HG02852 (cell line): Measurements from ENCODE around the gene TESK2.

Source experiments
- ATAC-seq: cut with Tn5 transposase; IDR thresholded peaks from one replicate; pipeline ENCODE4 v1.9.1; 2021; ENCODE audit warnings: mild to moderate bottlenecking, moderate library complexity; ENCODE audit not compliant: unreplicated experiment

The TESK2 gene

GRCh38 chr1:45314266-45314665, 176.7 kb downstream of the TESK2 start:
- ATAC-seq: no peak

GRCh38 chr1:45306905-45307304, 184.1 kb downstream of the TESK2 start:
- no peak for ATAC-seq

GRCh38 chr1:45306319-45306718, 184.6 kb downstream of the TESK2 start:
- ATAC-seq: no peak

GRCh38 chr1:45305231-45305630, 185.7 kb downstream of the TESK2 start:
- ATAC-seq: no peak

- ATAC-seq: no peak
Observed at GRCh38 chr1:45304311-45305081, 186.5 kb downstream of the TESK2 start.

GRCh38 chr1:45303520-45304310, 187.2 kb downstream of the TESK2 start:
- ATAC-seq: peak; percentile 65

GRCh38 chr1:45302505-45303150, 188.3 kb downstream of the TESK2 start:
- no peak for ATAC-seq

- no peak for ATAC-seq
Observed at GRCh38 chr1:45300669-45300997, 190.3 kb downstream of the TESK2 start.

GRCh38 chr1:45299981-45300668, 190.8 kb downstream of the TESK2 start:
- ATAC-seq: no peak

- no peak for ATAC-seq
Observed at GRCh38 chr1:45299296-45299695, 191.7 kb downstream of the TESK2 start.

- no peak for ATAC-seq
Observed at GRCh38 chr1:45297666-45298356, 193.2 kb downstream of the TESK2 start.
